Thyroid gland (tissue), 4 donors: Measurements from ENCODE around the gene SLC38A4.
"Not testable (repeated sequence)": the region's sequence is repeated elsewhere in the genome, so short reads cannot be mapped to it uniquely, and the experiment has no call there.

ENCODE experiments used
- POLR2A ChIP-seq, 2 donors: fragments of 450-650 bp; IDR thresholded peaks; one replicate each; pipeline ENCODE4 v1.6.1; 2017; ENCODE audit warnings: antibody characterized with exemption in 2 of 2, mild to moderate bottlenecking in 2 of 2, moderate library complexity in 1 of 2
- TF ChIP-seq, protein P1 (sequence below), 6 experiments: fragments of 200-600 bp in 3 of 6; fragments of 450-650 bp in 3 of 6; sonication (generic) in 3 of 6; IDR thresholded peaks; one replicate each; pipeline ENCODE4 v1.5.1; 2016 to 2019; ENCODE audit warnings: antibody characterized with exemption in 6 of 6, mild to moderate bottlenecking in 2 of 6, inconsistent platforms in 1 of 6, moderate library complexity in 1 of 6

DNA sequence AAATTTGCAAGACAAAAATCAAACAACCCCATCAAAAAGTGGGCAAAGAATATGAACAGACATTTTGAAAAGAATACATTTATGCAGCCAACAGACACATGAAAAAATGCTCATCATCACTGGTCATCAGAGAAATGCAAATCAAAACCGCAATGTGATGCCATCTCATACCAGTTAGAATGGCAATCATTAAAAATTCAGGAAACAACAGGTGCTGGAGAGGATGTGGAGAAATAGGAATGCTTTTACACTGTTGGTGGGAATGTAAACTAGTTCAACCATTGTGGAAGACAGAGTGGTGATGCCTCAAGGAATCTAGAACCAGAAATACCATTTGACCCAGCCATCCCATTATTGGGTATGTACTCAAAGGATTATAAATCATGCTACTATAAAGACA lies 83.5 kb downstream of the SLC38A4 start:
- TF ChIP-seq, protein P1, sequence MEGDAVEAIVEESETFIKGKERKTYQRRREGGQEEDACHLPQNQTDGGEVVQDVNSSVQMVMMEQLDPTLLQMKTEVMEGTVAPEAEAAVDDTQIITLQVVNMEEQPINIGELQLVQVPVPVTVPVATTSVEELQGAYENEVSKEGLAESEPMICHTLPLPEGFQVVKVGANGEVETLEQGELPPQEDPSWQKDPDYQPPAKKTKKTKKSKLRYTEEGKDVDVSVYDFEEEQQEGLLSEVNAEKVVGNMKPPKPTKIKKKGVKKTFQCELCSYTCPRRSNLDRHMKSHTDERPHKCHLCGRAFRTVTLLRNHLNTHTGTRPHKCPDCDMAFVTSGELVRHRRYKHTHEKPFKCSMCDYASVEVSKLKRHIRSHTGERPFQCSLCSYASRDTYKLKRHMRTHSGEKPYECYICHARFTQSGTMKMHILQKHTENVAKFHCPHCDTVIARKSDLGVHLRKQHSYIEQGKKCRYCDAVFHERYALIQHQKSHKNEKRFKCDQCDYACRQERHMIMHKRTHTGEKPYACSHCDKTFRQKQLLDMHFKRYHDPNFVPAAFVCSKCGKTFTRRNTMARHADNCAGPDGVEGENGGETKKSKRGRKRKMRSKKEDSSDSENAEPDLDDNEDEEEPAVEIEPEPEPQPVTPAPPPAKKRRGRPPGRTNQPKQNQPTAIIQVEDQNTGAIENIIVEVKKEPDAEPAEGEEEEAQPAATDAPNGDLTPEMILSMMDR (IDR thresholded peaks at IDR 0.05), result not testable (repeated sequence)
- TF ChIP-seq POLR2A (IDR thresholded peaks at IDR 0.05), result not testable (repeated sequence)
